Neural progenitor cell (in vitro differentiated cells): ENCODE measurements around the gene SVOP.

Source experiments
- CTCF ChIP-seq: fragments of 200-600 bp; sonication (generic); IDR thresholded peaks from 2 replicates; pipeline ENCODE4 v1.5.1; 2017; ENCODE audit warnings: antibody characterized with exemption, mild to moderate bottlenecking
- EZH2 ChIP-seq: fragments of 200-600 bp; sonication (generic); IDR thresholded peaks from 2 replicates; pipeline ENCODE4 v1.6.1; 2017; ENCODE audit warnings: antibody characterized with exemption, mild to moderate bottlenecking, moderate library complexity

- no peak for TF ChIP-seq EZH2
- TF ChIP-seq CTCF, result no peak
Measured at GRCh38 chr12:108906971-108907370, 113.9 kb downstream of the SVOP start.
